GM18951 (cell line): Measurements from ENCODE around the gene ITGA6.

Experiments
- POLR2A ChIP-seq: IDR thresholded peaks from 4 replicates; pipeline ENCODE4 v1.6.1; 2011; ENCODE audit warnings: mild to moderate bottlenecking; ENCODE audit not compliant: insufficient read length, insufficient read depth; ENCODE audit errors: extremely low read depth
- in situ Hi-C: fragments of 300-500 bp; cut with MboI; formaldehyde crosslinking; loops from one replicate; pipeline ENCODE4 v1.12.0; 2022; ENCODE audit warnings: low sequenced_read_pairs, mixed read lengths, inconsistent platforms; ENCODE audit not compliant: unreplicated experiment

The ITGA6 gene

DNA sequence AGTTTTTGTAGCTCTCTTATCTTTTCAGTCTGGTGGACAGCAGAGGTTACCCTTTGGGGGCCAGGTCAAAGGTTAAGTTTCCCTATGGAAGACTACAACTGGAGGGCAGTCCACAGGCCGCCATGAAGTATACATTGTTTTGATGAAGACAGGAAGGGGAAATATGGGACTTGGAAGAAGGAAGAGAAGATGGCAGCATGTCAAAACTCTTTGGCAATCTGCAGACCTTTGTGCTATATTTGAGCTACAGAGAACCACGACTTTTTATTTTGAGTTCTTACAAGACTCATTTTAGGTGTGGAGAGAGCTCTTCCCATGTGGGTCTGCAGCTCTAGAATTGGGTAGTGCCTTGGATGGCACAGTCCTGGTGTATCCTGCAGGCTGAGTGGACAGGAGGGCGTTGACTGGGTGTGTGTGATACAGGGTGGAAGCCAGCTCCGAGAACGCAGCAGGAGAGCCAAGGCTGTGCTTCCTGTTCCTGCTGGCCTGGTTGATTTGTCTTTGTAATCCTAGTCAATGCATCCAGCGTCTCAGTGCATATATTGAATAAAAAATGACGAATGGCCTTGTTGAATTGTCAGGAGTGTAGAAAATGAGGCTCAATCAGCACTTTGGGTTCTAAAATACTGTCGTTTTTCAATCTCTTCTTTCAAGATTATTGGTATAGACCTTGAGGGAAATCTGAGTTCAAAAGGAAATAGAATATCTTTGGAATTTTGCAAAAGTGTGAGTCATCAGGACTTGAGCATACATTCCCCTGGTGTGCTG lies 11.5 kb downstream of the ITGA6 start:
- in situ Hi-C loops = no loop called here

DNA sequence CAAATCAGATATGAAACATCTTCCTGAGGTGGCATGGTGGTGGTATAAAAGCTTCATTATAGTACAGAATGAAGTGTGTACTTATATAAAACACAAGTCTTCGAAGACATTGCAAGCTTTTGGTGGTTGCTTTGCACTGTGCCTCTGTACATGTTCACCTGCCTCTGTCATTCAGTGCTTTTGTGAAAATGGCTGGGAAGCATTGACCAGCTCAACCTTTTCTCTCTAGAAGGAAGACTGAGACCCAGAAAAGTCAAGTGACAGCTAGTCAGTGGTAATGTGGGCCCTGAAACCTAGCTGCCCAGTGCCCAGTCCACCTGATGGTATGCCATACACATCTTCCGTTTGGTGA lies 12.1 kb downstream of the ITGA6 start:
- no peak for TF ChIP-seq POLR2A
- in situ Hi-C loops = no loop called here

More for the DNA sequence above, 11.5 kb downstream of the ITGA6 start:
- TF ChIP-seq POLR2A = no peak

DNA sequence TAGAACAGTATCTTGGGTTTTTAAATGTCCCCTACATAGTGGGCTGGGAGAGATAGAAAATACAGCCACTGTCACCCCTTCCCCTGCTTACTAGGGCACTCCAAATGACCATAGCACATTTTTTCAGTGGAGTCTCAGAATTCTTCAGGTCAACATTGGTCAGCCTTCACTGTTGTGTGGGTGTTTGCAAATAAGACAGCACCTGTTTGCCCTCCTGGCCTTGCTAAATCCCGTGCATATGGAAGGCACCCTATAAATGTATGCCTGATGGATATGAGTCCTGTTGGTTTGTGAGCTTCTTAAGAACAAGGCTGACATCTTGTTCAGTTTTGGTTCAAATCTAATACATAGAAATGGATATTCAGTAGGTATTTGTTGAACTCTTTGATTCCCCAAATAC lies 12.5 kb downstream of the ITGA6 start:
- no peak for TF ChIP-seq POLR2A
- in situ Hi-C loops = no loop called here

DNA sequence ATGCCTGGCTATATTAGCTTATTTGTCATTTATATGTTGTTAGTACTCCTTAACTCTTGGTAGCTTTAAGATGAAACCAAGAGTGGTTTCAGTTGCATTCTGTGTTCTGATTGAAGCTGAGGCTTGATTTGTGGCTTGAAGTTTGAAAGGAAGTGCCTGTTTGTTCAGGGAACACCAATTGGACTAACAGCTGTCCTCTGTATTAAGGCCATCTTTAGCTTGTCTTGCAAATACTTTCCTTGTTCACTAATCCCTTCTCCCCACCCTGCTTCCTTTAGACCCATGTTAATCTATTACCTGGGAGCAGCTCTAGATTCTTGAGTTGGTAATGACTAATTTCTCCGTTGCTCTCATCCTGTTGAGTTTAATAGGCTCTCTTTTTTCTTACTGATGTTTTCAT lies 13.4 kb downstream of the ITGA6 start:
- in situ Hi-C loops = no loop called here
- TF ChIP-seq POLR2A = no peak

DNA sequence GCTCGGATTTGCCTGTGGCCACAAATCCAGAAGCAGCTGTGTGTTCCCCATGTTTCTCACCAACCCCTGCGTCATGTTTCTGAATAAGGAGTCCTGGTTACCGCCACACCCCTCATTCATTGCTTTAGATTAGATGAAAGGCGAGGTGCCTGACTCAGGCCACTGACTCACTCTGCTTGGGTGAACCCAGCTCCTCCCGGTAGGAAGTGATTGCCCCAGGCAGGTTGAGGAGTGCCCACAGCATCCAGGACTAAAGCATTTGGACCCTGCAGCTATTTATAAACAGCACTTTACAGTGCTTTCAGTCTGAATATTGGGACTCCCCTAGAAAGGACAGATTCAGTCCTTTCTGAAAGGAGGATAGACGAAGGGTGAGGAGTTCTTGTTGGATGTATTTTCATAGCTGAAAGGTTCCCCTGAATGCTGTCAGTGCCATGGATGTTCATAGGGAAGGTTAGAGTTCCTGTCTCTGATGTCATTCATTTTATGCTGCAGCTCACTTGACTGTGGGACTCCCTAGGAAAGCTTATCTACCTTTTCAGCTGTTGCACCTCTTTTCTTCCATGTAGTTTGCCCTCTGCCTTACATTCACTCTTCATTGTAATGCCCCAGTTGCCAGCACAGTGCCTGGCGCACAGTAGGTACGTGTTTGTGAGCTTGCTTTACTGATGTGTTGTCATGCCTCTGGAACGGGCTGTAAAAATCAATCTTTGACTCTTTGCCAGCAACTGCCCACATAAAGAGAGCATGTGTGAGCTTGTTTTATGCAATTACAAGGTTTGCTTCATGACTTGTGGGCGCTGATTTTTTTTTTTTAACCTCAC lies 14.9 kb downstream of the ITGA6 start:
- no peak for TF ChIP-seq POLR2A
- in situ Hi-C loops = no loop called here

DNA sequence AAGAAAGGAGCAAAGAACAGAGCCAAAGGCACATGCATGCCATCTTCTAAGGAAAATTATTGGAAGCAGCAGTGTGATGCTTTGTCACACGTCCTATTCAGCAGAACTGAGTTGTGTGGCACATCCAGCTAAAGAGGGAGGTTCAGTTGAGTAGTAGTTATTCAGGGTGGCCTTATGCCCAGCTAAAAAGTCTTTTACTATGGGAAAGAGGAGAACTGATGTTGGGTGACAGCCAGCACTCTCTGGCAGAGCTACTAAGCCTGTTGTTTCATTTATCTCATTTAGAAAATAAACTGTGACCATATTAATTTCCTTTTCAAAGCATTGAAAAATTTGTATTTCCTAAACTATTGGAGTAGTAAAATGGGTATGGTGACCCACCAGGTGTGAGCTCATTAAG lies 18.5 kb downstream of the ITGA6 start:
- no peak for TF ChIP-seq POLR2A
- in situ Hi-C loops = no loop called here

DNA sequence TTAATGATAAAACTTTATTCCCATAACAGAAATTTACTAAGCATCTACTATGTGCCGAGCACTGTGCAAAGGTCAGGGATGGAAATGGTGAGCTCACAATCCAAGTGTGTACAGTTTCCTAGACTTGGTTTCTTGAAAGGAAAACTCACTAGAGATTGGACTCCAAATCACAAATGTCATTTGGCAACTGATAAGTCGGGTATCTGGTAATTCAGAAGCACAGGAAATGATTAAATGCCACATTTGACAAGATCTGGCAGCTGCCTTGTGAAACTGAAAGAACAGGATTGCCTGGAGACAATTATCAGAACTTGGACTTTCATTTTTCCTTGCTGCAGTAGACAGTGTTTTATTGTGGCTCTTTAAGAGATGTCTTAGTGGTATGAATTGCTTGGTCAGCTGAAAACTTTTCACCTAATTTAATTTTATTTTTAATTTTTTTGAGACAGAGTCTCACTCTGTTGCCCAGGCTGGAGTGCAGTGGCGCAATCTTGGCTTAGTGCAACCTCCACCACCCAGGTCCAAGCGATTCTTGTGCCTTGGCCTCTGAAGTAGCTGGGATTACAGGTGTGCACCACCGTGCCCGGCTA lies 19.2 kb downstream of the ITGA6 start:
- in situ Hi-C loops = no loop called here

DNA sequence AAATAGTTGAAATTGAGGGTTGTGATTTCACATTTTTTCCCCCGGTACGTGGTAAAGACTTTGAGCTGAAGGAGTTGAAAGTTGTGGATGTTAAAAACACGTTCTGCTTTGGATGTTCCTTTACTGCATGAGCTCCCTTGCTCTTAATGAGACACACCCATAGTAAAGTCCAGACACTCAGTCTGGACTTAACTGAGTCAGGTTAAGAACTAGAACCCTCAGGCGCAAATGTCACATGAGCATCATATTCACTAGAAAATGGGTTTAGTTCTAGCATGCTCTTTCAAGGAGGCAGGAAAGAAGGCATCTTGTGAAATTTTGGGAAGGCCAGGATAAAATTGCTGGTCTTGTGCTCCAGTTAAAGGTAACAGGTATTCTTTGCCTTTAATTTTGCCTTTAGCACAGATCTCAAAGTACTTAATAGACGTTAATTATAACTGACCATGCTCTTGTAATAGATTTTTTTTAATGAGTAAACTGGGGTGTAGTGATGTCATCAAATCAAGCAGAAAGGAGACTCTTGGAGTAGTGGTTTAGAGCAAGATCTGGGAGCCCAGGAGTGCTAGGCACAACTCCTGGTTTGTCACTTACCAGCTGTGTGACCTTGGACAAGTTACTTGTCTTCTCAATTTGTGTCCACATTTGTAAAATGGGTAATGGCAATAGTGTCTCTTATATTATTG lies 20.6 kb downstream of the ITGA6 start:
- in situ Hi-C loops = no loop called here
- no peak for TF ChIP-seq POLR2A

More for the DNA sequence above, 19.2 kb downstream of the ITGA6 start:
- no peak for TF ChIP-seq POLR2A

DNA sequence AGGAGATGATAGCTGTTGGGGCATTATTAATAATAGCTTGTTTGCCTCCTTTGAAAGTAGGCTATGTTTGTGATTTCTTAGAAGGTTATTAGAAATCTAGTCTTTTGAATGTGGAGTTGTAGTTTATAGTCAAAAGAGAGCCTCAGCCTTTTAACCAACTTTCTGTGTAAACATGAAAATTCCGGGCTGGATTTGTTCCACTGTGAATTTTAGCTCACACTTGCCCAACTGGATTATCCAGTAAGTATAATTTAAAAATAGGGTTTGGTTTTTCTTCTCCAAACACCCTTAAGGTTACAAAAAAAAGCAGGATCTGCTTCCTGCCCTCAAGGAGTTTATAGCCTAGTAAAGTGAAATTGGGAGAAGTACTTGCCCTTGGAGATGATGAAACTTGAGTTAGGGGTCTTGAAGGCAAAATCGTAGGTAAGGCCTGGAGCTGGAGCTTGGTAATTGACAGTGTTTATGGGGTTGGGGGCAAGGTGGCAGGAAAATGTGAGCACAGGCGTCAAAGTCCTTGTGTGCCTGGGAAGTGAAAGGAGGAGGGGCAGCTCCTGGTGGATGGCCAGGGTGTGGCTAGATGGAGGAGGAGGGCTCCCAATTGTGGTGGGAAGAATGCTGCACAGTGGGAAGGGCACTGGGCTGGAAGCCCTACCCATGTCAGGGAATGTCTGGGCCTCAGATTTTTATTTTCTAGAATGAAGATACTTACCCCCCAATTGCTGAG lies 21.3 kb downstream of the ITGA6 start:
- no peak for TF ChIP-seq POLR2A
- in situ Hi-C loops = no loop called here

DNA sequence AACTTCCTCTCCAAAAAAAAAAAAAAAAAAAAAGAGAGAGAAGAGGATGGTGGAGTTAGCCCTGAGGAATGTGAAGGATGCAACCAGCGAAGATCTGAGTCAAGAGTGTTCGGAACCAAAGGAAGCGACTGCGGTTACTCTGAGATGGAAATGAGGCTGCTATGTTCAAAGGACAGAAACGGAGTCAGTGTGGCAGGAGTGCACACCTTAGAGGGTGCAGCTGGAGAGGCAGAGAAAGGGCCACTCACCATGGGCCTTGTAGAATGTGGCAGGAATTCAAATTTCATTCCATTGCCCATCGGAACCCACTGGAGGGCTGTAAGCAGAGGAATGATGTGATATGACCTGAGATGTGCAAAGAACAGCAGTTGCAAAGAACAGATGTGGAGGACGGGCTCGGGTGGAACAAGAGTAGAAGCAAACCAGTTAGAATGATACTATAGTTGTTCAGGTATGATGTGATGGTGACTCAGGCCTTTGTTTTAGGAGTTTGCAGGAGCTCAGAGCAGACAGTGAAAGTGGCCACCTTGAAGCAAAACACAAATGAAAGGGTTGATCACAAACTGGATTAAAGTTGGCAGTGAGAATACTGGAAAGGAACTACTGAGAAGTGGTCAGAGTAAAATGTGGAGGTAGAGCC lies 22.6 kb downstream of the ITGA6 start:
- no peak for TF ChIP-seq POLR2A
- in situ Hi-C loops = loop anchor here (25.0 kb wide), 1 partner anchor 288 kb away; no protein-coding TSS in a partner anchor

DNA sequence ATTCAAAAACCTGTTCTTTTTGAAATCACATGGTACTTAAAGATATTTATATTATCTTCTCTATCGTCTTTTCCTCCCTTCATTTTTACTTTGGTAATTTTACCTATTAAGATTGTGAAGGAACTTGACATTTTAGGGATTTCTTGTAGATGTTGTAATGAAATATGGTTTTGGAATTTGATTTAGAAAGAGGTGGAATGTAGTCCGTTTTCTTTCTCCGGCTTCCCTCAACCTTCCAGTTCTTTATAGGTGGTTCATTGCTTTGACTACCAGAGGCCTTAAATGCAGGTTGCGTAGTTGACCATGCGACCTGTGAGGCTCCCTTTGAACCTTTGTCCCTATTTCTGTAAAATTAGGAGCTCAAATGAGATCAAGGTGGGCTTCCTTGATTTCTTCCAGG lies 24.5 kb downstream of the ITGA6 start:
- no peak for TF ChIP-seq POLR2A
- in situ Hi-C loops = loop anchor here (25.0 kb wide), 1 partner anchor 290 kb away; no protein-coding TSS in a partner anchor

DNA sequence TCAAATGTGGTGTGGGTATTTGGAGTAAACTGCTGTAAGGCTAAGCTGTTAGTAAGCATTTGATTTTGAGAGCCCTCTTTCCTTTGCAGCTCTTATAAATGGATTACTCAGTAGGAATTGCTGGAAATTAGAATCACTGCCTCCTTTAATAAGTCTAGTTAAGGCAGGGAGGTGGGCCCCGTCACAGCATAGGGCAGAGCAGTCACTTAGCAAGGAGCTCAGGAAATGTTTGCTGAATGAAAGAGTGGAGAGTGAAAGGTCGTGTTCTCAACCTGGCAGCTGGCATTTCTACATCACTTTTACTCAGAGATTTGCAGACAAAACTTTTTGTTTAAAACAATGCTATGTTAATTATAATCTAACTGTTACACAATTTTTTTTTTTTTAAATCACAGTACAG lies 25.5 kb downstream of the ITGA6 start:
- no peak for TF ChIP-seq POLR2A
- in situ Hi-C loops = loop anchor here (25.0 kb wide), 1 partner anchor 291 kb away; no protein-coding TSS in a partner anchor
